Measurements from ENCODE around the gene USP40.

USP40 gene

GRCh38 chr2:233495503-233496496, 70.8 kb downstream of the USP40 start:
- no peak for DNase-seq

DNA sequence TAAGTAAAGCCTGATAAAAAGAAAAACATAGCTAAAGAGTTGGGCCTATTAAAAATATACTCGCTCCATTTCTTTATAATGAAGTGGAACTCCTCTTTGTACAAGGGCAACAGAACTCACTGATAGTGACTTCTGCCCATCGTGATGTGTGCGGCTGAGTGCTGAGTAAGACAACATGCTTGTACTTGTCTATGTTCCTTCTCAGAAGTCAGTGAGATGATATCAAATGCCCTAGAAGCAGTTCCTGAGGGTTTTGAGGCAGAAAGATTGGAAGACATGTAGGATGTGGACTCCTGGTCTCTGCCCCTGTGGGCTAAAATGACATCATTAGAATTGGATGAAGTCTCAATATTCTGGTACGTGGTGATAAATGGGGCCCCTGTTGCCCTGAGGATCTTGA, 73.8 kb downstream of the USP40 start:
- DNase-seq, result no peak

DNA sequence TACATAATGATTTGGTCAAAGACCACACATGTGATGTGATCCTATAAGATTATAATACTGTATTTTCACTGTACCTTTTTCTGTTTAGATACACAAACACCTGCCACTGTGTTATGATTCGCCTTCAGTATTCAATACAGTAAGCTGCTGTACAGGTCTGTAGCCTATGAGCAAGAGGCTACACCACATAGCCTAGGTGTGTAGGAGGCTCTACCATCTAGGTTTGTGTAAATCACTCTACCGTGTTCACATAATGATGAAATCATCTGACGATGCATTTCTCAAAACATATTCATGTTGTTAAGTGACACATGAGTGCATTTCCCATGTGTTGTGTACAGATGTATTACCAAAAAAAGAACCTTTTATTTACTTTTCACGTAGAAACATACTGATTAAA, 74.5 kb downstream of the USP40 start:
- no peak for DNase-seq

DNA sequence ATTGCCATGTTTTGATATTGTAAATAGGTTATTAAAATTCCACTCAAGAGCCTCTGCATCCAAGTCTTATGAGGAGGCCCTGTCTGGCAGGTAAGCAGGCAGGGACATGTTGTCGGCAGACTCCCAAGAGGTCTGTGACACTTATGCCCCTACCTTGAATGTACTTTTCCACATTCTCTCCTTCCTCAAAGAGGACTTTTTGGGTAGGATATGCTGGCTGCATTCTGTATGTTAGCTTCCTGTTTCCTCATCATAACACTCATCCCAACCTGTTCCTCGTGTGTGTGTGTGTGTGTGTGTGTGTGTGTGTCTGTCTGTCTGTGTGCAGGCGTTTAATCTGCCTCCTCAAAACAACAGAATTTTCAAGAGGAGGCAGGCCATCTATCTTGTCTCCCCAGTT, 75.3 kb downstream of the USP40 start:
- DNase-seq, result no peak

DNA sequence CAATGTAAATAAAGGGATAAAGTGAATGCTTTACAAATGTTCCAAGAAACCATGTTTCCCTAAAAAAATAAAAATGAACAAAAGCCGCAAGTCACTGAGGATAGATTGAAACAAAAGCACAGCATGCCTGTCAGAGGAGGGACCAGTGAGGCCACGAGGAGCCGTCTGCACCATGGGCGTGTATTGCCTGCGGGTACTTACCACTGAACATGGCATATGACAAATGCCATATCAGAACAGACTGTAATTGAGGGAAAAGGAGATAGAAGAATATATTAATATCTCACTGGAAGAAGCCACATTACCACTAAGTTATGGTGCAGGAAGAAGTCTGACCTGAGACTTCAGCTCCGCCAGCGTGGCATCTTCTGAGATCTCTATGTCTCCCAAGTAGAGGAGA, 75.8 kb downstream of the USP40 start:
- no peak for DNase-seq

DNA sequence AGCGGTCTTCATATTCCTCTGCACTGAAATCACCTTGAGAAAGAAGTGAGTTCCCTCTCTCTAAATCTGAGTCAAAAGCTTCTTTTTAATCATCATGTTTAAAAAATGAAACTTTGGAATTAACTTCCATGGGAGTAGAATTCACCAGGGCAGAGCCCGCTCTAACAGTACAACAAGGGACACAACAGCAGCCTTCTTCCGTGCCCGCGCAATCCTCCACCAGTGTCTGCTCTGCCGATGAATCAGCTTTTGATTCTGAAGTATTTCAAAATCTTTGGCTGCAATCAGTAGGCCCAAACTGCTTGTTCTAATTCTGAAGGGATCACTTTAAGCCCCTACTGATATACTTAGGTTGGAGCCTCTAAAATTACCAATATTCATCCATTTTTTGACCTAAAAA, 76.9 kb downstream of the USP40 start:
- no peak for DNase-seq

DNA sequence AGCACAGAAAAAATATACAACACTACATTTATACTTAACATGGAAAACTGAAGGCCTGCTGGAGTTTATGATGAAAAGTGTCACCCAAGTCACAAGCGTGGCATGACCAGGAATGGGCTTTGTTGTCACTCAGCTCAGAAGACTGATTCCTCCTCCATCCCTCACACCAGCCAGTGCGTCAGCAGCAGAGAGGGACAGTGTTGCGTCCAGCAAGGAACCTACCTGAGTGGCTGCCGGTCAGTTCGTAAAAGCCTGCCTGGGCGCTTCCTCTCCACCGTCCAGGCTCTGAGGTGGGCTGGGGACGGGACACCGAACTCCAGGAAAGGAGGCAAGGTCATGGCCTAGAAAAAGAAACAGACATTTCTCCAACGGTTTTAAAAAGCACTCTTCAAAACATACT, 77.4 kb downstream of the USP40 start:
- DNase-seq, result no peak

- no peak for DNase-seq
Measured at GRCh38 chr2:233487748-233488345, 78.7 kb downstream of the USP40 start.

- no peak for DNase-seq
Measured at GRCh38 chr2:233486778-233487552, 79.6 kb downstream of the USP40 start.

GRCh38 chr2:233486357-233486756, 80.2 kb downstream of the USP40 start:
- no peak for DNase-seq

DNA sequence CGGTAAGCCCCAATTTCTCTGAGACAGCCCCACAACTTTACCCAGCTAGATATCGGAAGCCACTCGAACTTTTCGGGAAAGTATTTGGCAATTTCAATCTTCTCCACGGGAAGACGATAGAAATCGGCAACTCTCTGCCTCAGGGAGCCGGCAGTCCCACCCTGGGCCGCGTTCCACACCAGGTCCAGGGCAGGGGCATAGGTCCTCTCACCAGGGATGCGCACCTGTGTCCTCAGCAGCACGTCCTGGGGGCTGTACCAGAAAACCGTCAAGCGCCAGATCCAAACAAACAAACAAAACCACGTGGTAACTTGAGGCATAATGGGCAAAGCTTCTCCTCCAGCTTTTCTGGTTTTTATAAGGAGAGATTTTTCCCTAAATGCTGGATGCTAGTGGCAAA, 80.9 kb downstream of the USP40 start:
- no peak for DNase-seq

DNA sequence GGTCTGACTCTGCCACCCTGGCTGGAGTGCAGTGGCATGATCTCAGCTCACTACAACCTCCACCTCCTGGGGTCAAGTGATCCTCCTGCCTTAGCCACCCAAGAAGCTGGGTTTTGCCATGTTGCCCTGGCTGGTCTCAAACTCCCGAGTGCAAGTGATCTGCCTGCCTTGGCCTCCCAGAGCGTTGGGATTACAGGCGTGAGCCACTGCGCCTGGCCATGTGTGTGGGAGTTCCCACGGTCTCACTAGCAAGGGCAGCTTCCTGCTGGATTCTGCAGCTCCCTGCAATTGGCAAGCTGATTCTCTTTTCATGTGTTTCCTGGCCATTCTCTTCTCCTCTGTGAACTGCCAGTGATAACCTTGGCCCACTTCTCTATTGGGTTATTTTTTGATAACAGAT, 84.0 kb downstream of the USP40 start:
- DNase-seq, result no peak

DNA sequence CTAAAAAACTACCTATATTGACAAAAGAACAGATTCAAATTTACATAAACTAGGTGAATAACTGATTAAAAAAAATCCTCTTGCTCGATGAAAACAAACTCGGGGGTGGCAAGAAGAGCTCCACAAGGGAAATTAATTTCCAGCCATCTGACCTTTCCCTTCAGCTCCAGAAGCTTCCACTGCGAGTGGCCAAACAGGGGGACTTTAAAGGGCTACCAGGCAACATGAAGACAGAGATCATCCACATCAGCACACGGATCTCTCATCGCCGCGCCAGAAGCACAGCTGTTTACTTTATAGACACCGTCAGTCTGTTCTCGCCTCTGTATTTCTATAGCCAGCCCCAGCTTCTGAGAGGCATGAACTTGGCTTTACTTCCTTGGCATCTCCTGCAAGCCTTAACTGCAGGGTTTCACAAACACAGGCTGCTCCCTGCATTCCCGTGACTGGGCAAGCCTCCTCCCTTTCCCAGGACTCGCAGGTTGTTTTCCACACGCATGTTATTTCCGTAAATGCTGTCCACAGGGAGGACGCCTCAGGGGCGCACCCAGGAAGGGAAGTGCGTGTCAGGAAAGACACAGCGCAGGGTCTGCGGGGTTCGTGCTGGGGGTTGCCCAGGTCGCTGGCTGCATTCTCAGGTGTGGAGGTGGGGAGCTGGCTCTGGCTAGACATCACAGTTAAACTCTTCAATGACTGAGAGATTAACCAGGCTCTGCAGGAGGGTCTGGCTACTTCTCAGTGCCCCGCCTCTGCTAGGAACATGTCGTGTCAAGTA, 85.0 kb downstream of the USP40 start:
- DNase-seq, result no peak

GRCh38 chr2:233480490-233481202, 85.9 kb downstream of the USP40 start:
- DNase-seq, result no peak

DNA sequence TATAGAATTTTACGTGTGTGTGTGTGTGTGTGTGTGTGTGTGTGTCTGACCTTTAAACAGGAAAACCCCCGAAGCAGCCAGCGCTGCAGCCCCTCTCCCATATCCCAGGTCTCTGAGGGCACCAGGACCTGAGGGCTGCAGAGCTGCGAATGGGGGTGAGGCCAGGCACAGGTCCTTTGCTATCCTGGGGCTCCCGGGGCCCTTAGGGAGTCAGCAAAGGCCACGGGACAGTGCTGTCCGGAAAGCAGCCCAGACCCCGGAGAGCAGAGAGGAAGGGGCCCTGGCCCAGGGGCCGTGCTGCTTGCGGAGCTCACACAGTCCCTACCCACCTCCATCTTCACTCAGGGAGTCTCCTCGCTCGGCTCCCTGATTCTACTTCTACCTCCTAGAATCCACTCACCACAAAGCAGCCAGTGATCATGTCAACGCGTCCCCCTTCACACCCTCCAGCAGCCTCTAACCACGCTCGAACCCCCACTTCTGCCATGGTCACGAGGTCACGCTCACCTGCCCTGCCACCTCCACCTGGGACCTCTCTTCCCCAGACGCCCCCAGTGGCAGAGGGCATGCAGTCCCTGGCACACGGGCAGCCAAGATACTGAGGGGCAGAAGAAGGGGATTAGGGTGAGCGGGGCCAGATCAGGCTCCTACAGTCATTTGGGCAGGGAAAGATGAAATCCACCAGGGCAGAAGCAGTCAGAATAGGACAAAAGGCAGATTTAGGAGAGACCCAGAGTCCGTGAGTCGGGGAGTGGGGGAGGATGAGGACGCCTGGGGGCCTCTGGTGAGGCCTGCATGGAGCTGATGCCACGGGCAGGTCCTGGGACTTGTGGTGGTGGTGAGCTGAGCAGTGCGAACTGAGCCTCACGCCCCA, 86.7 kb downstream of the USP40 start:
- DNase-seq, result no peak

DNA sequence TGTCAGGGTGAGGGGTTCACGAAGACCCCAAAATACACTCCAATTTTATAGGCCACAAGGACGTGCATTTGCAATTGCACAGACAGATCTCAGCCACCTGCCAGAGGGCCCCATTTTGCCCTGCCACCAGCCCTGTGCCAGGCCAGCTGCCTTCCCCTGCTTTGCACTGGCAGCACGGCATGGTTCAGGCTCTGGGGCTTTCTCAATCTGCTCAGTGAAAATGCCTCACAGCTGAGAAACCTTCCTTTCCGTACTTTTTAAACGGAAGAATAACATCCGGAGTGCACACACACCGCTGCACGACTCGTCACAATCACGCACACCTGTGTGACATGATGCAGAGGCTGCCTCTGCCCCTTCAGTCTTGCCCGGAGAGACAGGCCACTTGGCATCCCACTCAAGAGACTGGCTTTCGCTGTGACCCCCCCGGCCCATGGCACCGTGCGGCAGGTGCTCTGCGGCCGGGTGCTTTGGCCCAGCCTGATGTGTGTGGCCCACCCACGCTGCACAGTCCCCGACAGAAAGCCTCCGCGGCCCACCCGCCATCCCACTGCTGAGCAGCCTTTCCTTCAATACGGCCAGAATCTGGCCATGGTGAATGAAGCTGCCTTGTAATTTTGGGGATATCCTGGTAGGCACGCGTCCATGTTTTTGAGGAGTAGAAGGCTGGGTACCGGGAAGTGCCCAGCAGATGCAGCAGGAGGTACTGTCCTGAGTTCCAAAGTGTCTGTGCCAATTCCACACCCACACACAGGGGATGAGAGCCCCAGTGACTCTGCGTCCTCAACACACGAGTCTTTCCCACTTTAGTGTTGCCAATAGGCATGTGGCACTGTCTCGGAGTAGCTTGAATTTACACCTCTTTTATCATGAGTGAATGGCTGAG, 88.8 kb downstream of the USP40 start:
- DNase-seq, result no peak

DNA sequence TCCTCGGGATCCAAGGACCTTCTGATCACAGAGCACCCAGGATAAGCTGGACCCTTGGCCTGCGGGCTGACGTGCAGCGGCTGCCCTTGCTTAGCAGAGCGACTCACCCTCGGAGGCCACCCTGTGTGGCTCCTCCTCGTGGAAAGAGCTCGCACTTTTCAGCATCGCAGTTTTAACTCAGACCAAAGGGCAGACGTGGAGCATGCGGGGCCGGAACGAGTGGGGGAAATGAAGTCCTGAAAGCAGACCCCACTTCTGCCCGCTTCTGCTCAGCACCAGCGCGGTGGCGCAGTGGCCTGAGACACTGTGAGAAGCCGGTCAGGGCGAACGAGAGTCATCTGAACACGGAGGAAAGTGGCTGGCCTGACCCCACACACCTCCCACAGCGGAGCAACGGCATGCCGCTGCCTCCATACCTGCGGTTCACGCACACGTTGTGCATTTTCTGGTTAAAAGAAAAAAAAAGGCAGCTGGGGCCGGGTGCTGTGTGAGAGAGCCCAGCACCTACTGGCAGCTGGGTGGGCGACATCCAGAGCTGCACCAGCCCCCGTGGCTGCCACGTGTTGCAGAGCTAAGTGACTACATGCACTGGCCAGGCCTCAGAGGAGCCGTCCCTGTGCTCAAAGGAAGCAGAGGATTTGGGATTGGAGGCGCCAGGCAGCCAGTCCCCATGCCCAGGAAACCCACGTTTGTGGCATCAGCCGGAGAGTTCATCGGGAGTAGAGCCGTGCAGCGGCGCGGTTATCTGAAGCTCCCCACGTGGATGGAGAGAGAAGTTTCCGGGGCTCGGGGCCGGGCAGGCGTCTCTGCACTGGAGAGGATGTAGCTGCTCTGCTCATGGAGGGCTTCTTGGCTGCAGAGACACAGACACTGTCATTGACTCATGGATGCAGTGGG, 89.7 kb downstream of the USP40 start:
- no peak for DNase-seq

DNA sequence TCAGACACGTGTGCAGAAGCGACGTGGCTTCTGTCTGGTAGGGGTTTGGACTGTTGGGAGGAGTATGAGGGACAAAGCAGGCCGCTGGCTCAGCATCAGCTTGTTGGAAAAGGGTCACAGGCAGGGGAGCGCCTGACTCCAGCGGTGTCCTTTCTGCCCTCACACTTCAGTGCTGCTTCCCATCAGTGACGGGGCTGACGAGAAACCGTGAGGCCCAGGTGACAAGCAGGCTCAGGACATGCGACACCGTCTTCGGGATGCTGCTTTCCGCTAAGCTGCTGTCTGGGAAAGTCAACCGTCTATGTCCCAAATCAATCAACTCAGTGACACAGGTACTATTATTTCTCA, 90.5 kb downstream of the USP40 start:
- no peak for DNase-seq

Measured in bone marrow (tissue), 2 donors.